Spleen (tissue), 7 donors: ENCODE results near the gene OMP.

Experiments used
- CTCF ChIP-seq, 11 experiments: fragments of 200-600 bp in 7 of 11; fragments of 450-650 bp in 4 of 11; sonication (generic) in 4 of 11; IDR thresholded peaks in 8 of 11; conservative IDR thresholded peaks in 3 of 11; 1 replicate in 7 of 11; 2 replicates in 4 of 11; pipeline versions ENCODE4 v1.4.0 to v1.8.0; 2016 to 2021; ENCODE audit warnings: antibody characterized with exemption in 11 of 11, inconsistent platforms in 4 of 11, mild to moderate bottlenecking in 1 of 11
- POLR2A ChIP-seq, 3 donors: fragments of 450-650 bp; IDR thresholded peaks; one replicate each; pipeline ENCODE4 v1.5.1; 2017; ENCODE audit warnings: antibody characterized with exemption in 3 of 3, mild to moderate bottlenecking in 1 of 3
- POLR2AphosphoS5 ChIP-seq, 3 donors: sonication (generic); formaldehyde crosslinking; IDR thresholded peaks; one replicate each; pipeline ENCODE4 v1.5.1; 2017; ENCODE audit warnings: antibody characterized with exemption in 3 of 3
- donor health status: DM: no; HTN: no; CAD: no; lungs with moderate emphysema.
- donor health status: DM: no; HTN: no; CAD: no.
- donor health status: DM: no; HTN: no; CAD: no.

- TF ChIP-seq POLR2A (IDR thresholded peaks at IDR 0.05) (no peak), CTCF (IDR thresholded peaks at IDR 0.05 in 8 of 11, conservative IDR thresholded peaks at IDR 0.05 in 3 of 11) (no peak), POLR2AphosphoS5 (IDR thresholded peaks at IDR 0.05) (no peak)
Measured at GRCh38 chr11:77090373-77091111, 12.1 kb upstream of the OMP start.
